Adrenal gland (tissue), 19 donors: ENCODE data around the gene AKAP13. TPM values are rescaled to one million over a fixed set of nuclear protein-coding genes. Genes with fewer than 3 reads are reported as not detected.

Experiments
- DNase-seq, 7 donors: peaks; one replicate each; pipeline ENCODE4 v3.0.0-alpha.2; 2019 to 2020
- H3K27ac ChIP-seq, 5 donors: fragments of 200-600 bp; sonication (generic) in 4 of 5; 1 replicate in 3 of 5; 2 replicates in 2 of 5; pipeline versions ENCODE4 v1.5.1 to v1.8.0; 2016 to 2020; ENCODE audit warnings: mild to moderate bottlenecking in 1 of 5
- H3K27me3 ChIP-seq: fragments of 200-600 bp; 2 replicates; pipeline ENCODE4 v1.8.0; 2021
- H3K36me3 ChIP-seq, 2 donors: fragments of 200-600 bp; replicated peaks in 1 of 2; 1 replicate in 1 of 2; 2 replicates in 1 of 2; pipeline versions ENCODE4 v1.5.1 to v1.8.0; 2018 to 2022
- H3K4me1 ChIP-seq, 2 donors: fragments of 200-600 bp; replicated peaks in 1 of 2; 1 replicate in 1 of 2; 2 replicates in 1 of 2; pipeline versions ENCODE4 v1.5.1 to v1.8.0; 2018 to 2021
- H3K4me3 ChIP-seq, 4 donors: fragments of 200-600 bp; sonication (generic) in 3 of 4; one replicate each; pipeline ENCODE4 v1.5.1; 2016 to 2018
- H3K9me3 ChIP-seq, 3 donors: fragments of 200-600 bp; sonication (generic) in 1 of 3; replicated peaks in 1 of 3; 1 replicate in 2 of 3; 2 replicates in 1 of 3; pipeline versions ENCODE4 v1.5.1 to v1.8.0; 2016 to 2021
- POLR2A ChIP-seq, 2 donors: fragments of 450-650 bp; IDR thresholded peaks; one replicate each; pipeline ENCODE4 v1.6.1; 2017; ENCODE audit warnings: antibody characterized with exemption in 2 of 2, mild to moderate bottlenecking in 2 of 2, moderate library complexity in 1 of 2
- WGBS, 4 donors: extraction: QIAGEN DNeasy Blood & Tissue Kit in 2 of 4; methylation state at CpG; one replicate each; pipeline versions ENCODE4 v1.1.5 to v1.1.7; 2013 to 2017; 5-methylcytosine and 5-hydroxymethylcytosine counted together
- intact Hi-C, 2 donors: fragments of 100-400 bp; cut with DNase I; formaldehyde crosslinking; loops; one replicate each; pipeline versions ENCODE4 v1.14.1 to v1.15.0; 2022 to 2023
- long read RNA-seq, 10 donors: library from polyadenylated mRNA in 3 of 10; unstranded in 2 of 10; stranded (forward) in 1 of 10; transcript quantifications; one replicate each; pipeline ENCODE4 v2.0.0 and lab custom pipeline, GENCODE V29; 2021 to 2026
- polyA plus RNA-seq, 3 donors: library from polyadenylated mRNA; stranded (reverse); fragments of 200-250 nt in 2 of 3; fragments of 350-450 nt in 1 of 3; fragmentation: Illumina TruSeq in 1 of 3; extraction: RNeasy Lipid Tissue Mini Kit (QIAGEN cat#74804) in 1 of 3; gene quantifications; one replicate each; pipeline ENCODE4 v1.2.3, GENCODE V29; 2013 to 2014
- total RNA-seq, 9 donors: library from RNA; depleted of rRNA in 4 of 9; stranded (reverse); fragments of >200 nt in 4 of 9; fragments of 120-200 nt in 1 of 9; fragmentation: NEBNext Ultra II Directional in 1 of 9; extraction: Animal tissue kit (Norgen Biotek cat#: 25700) in 1 of 9; gene quantifications; one replicate each; pipeline versions ENCODE4 v1.1.0 to v1.2.4, GENCODE V29; 2013 to 2023
- TF ChIP-seq, protein P1 (sequence below), 6 experiments: fragments of 450-650 bp in 4 of 6; fragments of 200-600 bp in 2 of 6; sonication (generic) in 1 of 6; IDR thresholded peaks; 1 replicate in 5 of 6; 2 replicates in 1 of 6; pipeline versions ENCODE4 v1.5.1 to v1.8.0; 2016 to 2021; ENCODE audit warnings: antibody characterized with exemption in 6 of 6, mild to moderate bottlenecking in 2 of 6, moderate library complexity in 1 of 6
- donor health status: healthy with polysubstance abuse.
- donor health status: Bipolar disorder and iron deficiency.
- donor health status: DM: yes; HTN: yes; CAD: no.
- donor health status: DM: no; HTN: no; CAD: no.
- donor health status: DM: no; HTN: no; CAD: no.
- donor health status: DM: yes; HTN: yes; CAD: no.

The AKAP13 gene, protein sequence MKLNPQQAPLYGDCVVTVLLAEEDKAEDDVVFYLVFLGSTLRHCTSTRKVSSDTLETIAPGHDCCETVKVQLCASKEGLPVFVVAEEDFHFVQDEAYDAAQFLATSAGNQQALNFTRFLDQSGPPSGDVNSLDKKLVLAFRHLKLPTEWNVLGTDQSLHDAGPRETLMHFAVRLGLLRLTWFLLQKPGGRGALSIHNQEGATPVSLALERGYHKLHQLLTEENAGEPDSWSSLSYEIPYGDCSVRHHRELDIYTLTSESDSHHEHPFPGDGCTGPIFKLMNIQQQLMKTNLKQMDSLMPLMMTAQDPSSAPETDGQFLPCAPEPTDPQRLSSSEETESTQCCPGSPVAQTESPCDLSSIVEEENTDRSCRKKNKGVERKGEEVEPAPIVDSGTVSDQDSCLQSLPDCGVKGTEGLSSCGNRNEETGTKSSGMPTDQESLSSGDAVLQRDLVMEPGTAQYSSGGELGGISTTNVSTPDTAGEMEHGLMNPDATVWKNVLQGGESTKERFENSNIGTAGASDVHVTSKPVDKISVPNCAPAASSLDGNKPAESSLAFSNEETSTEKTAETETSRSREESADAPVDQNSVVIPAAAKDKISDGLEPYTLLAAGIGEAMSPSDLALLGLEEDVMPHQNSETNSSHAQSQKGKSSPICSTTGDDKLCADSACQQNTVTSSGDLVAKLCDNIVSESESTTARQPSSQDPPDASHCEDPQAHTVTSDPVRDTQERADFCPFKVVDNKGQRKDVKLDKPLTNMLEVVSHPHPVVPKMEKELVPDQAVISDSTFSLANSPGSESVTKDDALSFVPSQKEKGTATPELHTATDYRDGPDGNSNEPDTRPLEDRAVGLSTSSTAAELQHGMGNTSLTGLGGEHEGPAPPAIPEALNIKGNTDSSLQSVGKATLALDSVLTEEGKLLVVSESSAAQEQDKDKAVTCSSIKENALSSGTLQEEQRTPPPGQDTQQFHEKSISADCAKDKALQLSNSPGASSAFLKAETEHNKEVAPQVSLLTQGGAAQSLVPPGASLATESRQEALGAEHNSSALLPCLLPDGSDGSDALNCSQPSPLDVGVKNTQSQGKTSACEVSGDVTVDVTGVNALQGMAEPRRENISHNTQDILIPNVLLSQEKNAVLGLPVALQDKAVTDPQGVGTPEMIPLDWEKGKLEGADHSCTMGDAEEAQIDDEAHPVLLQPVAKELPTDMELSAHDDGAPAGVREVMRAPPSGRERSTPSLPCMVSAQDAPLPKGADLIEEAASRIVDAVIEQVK (N-terminal part only)
- total RNA-seq, result 100 to 1,000 TPM in 4 of 9 donors, 10 to 100 TPM in 5; 69.3 to 144 (median 95.5) TPM
- 10 to 100 TPM; 42.7 to 83.6 (median 63.0) TPM for polyA plus RNA-seq
- long read RNA-seq, donor 1, result 0 reads
- long read RNA-seq, donor 2, partial matches to known transcripts, result 7 of 8 reads
- long read RNA-seq, donor 2, other reads (novel, unspliced or antisense), result 0 of 8 reads
- long read RNA-seq, donor 3, result 0 reads
- long read RNA-seq, donor 4, partial matches to known transcripts, result 14 of 34 reads
- long read RNA-seq, donor 4, other reads (novel, unspliced or antisense), result 20 of 34 reads
- long read RNA-seq, donor 5, full-length matches to known transcripts, result 1 of 18 reads
- long read RNA-seq, donor 5, partial matches to known transcripts, result 4 of 18 reads
- long read RNA-seq, donor 5, other reads (novel, unspliced or antisense), result 13 of 18 reads
- long read RNA-seq, donor 6, partial matches to known transcripts, result 9 of 18 reads
- long read RNA-seq, donor 6, other reads (novel, unspliced or antisense), result 9 of 18 reads
- long read RNA-seq, donor 7, result 0 reads
- long read RNA-seq, donor 8, partial matches to known transcripts, result 0 of 1 reads
- long read RNA-seq, donor 8, other reads (novel, unspliced or antisense), result 0 of 1 reads
- long read RNA-seq, donor 9, partial matches to known transcripts, result 0 of 1 reads
- long read RNA-seq, donor 9, other reads (novel, unspliced or antisense), result 0 of 1 reads
- long read RNA-seq, donor 10, result 0 reads

DNA sequence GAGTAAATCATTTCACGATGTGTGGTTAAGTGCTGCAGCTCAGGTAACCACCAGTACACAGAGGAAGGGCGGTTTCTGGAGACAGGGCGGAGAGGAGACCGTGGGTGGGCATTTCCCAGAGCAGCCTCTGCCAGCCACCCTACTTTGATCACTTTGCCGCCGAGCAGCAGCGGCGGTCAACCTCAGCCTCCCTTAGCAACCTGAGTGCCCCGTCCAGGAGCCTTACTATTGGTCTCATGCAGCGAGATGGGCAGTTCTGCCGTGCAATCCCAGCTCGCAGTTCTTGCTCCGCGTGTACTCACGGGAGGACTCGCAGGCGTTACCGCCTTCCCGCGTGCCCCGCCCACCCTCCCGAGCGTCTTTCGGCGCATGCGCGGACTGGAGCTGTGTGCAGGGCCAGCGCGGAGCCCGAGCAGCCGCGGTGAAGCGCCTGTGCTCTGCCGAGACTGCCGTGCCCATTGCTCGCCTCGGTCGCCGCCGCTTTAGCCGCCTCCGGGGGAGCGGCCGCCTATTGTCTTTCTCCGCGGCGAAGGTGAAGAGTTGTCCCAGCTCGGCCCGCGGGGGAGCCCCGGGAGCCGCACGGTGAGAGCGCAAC, at the start of gene AKAP13:
TSS of gene AKAP13 (plus strand) at position 387 of the 595 bp plus-strand sequence. CDS start 105,118 bp downstream, outside the sequence.
- WGBS, 4 donors, result 0 to 1% (median 0%) methylated on average over 5 to 54 of the region's 54 CpGs

DNA sequence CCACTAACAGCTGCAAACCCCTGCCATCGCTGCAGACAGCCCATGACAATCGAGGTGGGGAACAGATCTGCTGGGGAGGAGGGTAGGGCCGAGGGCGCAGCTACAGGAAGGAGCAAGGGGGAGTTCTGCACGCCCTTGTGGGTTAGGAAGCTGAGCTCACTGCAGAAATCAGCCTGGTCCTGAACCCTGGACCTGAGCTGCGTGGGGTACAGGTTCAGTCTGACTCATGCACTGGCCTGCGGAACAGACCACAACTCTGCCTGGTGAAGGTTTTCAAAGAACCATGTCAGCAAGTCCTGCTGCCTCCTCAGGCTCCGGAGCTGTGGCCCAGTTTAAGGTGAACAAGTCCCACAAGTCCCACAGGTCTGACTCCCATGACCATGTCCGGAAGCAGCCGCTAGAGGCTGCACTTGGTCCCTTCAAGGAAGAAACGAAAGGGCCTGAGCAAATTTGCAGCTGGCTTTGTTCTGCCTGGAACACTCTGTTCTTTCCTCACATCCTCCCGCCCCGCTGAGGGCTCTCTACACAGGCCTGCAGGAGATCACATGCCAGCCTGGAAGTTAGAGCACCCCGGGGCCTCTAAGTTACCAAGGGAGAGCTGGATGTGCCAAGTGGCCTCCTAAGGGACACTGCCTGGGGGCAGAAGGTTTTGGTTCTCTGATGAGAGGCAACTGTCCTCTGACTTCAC, 49.4 kb upstream of the AKAP13 start:
- 26 to 43% (median 38%) methylated on average over 8 to 14 of the region's 14 CpGs for WGBS, 4 donors
- Histone ChIP-seq H3K27ac (peak overlapping the region in 4 of 5 donors; percentile 66 to 90 (median 82)), H3K4me3 (no peak overlapping the region), H3K27me3 (no peaks in the 10 kb centered on the region), H3K9me3 (no peaks in the 10 kb centered on the region), H3K4me1 (peaks cover 11 to 23% of the 10 kb centered on the region in 2 donors), H3K36me3 (no peaks in the 10 kb centered on the region)
- TF ChIP-seq POLR2A (IDR thresholded peaks at IDR 0.05), result peak in 1 of 2 donors; percentile 50
- TF ChIP-seq, protein P1, sequence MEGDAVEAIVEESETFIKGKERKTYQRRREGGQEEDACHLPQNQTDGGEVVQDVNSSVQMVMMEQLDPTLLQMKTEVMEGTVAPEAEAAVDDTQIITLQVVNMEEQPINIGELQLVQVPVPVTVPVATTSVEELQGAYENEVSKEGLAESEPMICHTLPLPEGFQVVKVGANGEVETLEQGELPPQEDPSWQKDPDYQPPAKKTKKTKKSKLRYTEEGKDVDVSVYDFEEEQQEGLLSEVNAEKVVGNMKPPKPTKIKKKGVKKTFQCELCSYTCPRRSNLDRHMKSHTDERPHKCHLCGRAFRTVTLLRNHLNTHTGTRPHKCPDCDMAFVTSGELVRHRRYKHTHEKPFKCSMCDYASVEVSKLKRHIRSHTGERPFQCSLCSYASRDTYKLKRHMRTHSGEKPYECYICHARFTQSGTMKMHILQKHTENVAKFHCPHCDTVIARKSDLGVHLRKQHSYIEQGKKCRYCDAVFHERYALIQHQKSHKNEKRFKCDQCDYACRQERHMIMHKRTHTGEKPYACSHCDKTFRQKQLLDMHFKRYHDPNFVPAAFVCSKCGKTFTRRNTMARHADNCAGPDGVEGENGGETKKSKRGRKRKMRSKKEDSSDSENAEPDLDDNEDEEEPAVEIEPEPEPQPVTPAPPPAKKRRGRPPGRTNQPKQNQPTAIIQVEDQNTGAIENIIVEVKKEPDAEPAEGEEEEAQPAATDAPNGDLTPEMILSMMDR (IDR thresholded peaks at IDR 0.05), result peak; percentile 59 to 89 (median 85)
- peak; percentile 77 to 97 (median 93) for DNase-seq
- intact Hi-C loops, result no loop called here

More for the DNA sequence above, at the start of gene AKAP13:
- TF ChIP-seq POLR2A (IDR thresholded peaks at IDR 0.05), result peak; percentile 82 to 95
- TF ChIP-seq, protein P1 (IDR thresholded peaks at IDR 0.05), result peak in 1 of 6 experiments; percentile 12
- Histone ChIP-seq H3K27me3 (no peaks in the 10 kb centered on the region), H3K36me3 (no peaks in the 10 kb centered on the region), H3K9me3 (no peaks in the 10 kb centered on the region), H3K4me3 (peak within 1 kb of the TSS; percentile 78 to 83 (median 83)), H3K4me1 (peaks cover 11 to 15% of the 10 kb centered on the region in 2 donors), H3K27ac (peak within 1 kb of the TSS; percentile 36 to 94 (median 91))
- intact Hi-C loops, result no loop called here
- DNase-seq, result peak; percentile 97 to 100 (median 98)
